HL-60 (cell line): ENCODE data around the gene ATP8B4.

Experiments used
- DNase-seq, 2 experiments: peaks; one replicate each; pipeline ENCODE4 v3.0.0-alpha.2; 2010 to 2020; ENCODE audit warnings: low read depth in 1 of 2, low spot score in 1 of 2
- H3K27ac ChIP-seq: fragments of 250-450 bp; sonication (Bioruptor Pico); replicated peaks from 2 replicates; pipeline ENCODE4 v1.5.1; 2020; ENCODE audit warnings: mild to moderate bottlenecking, moderate library complexity
- H3K27me3 ChIP-seq: fragments of 250-450 bp; sonication (Bioruptor Pico); 2 replicates; pipeline ENCODE4 v1.5.1; 2021; ENCODE audit warnings: mild to moderate bottlenecking, moderate library complexity; ENCODE audit not compliant: insufficient read depth, poor library complexity, severe bottlenecking
- H3K4me3 ChIP-seq: replicated peaks from 2 replicates; pipeline ENCODE4 v1.5.1; 2011; ENCODE audit warnings: mild to moderate bottlenecking, control low read depth, low read length; ENCODE audit not compliant: insufficient read depth
- GABPA ChIP-seq: IDR thresholded peaks from 2 replicates; pipeline ENCODE4 v1.6.1; 2012; ENCODE audit warnings: low read depth
- POLR2AphosphoS5 ChIP-seq: IDR thresholded peaks from 2 replicates; pipeline ENCODE4 v1.6.1; 2012; ENCODE audit warnings: low read depth
- SPI1 ChIP-seq: IDR thresholded peaks from 2 replicates; pipeline ENCODE4 v1.6.1; 2012; ENCODE audit warnings: low read depth, mild to moderate bottlenecking, borderline replicate concordance
- TF ChIP-seq, protein P1 (sequence below): IDR thresholded peaks from 2 replicates; pipeline ENCODE4 v1.6.1; 2012; ENCODE audit warnings: low read depth; ENCODE audit not compliant: insufficient replicate concordance
- TF ChIP-seq, protein P2 (sequence below): IDR thresholded peaks from one replicate; pipeline ENCODE4 v1.5.1; 2011; ENCODE audit warnings: low read length, control low read depth, inconsistent platforms; ENCODE audit not compliant: insufficient read depth

Gene ATP8B4

DNA sequence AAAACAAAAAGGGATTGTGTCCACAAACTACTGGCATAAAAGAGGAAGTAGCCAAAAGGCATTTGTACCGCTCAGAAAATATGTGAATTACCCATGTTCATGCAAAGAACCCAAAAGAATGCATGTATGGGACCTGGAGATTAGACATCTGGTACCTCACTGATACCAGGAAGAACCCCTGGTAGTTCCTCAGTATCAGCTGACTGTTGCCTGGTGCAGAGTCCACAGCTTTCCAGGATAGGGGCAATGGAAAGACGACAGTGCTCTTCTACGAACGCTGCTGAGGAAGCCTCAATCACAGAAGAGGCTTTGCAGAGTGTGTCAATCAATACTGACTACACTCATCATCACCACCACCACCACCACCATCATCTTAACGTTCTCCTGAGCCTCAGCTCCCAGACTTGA is 63.3 kb downstream of the ATP8B4 start:
- TF ChIP-seq, protein P1, sequence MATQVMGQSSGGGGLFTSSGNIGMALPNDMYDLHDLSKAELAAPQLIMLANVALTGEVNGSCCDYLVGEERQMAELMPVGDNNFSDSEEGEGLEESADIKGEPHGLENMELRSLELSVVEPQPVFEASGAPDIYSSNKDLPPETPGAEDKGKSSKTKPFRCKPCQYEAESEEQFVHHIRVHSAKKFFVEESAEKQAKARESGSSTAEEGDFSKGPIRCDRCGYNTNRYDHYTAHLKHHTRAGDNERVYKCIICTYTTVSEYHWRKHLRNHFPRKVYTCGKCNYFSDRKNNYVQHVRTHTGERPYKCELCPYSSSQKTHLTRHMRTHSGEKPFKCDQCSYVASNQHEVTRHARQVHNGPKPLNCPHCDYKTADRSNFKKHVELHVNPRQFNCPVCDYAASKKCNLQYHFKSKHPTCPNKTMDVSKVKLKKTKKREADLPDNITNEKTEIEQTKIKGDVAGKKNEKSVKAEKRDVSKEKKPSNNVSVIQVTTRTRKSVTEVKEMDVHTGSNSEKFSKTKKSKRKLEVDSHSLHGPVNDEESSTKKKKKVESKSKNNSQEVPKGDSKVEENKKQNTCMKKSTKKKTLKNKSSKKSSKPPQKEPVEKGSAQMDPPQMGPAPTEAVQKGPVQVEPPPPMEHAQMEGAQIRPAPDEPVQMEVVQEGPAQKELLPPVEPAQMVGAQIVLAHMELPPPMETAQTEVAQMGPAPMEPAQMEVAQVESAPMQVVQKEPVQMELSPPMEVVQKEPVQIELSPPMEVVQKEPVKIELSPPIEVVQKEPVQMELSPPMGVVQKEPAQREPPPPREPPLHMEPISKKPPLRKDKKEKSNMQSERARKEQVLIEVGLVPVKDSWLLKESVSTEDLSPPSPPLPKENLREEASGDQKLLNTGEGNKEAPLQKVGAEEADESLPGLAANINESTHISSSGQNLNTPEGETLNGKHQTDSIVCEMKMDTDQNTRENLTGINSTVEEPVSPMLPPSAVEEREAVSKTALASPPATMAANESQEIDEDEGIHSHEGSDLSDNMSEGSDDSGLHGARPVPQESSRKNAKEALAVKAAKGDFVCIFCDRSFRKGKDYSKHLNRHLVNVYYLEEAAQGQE: no peak
- TF ChIP-seq POLR2AphosphoS5 (peak; percentile 16; the same call in 1 of the 2 replicates), SPI1 (peak; percentile 81), GABPA (no peak)
- TF ChIP-seq, protein P2, sequence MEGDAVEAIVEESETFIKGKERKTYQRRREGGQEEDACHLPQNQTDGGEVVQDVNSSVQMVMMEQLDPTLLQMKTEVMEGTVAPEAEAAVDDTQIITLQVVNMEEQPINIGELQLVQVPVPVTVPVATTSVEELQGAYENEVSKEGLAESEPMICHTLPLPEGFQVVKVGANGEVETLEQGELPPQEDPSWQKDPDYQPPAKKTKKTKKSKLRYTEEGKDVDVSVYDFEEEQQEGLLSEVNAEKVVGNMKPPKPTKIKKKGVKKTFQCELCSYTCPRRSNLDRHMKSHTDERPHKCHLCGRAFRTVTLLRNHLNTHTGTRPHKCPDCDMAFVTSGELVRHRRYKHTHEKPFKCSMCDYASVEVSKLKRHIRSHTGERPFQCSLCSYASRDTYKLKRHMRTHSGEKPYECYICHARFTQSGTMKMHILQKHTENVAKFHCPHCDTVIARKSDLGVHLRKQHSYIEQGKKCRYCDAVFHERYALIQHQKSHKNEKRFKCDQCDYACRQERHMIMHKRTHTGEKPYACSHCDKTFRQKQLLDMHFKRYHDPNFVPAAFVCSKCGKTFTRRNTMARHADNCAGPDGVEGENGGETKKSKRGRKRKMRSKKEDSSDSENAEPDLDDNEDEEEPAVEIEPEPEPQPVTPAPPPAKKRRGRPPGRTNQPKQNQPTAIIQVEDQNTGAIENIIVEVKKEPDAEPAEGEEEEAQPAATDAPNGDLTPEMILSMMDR: no peak
- H3K27ac ChIP-seq: peak overlapping the region; percentile 79
- peak; percentile 44 to 57 for DNase-seq
- H3K4me3 ChIP-seq: no peak overlapping the region
- no peaks in the 10 kb centered on the region for H3K27me3 ChIP-seq

DNA sequence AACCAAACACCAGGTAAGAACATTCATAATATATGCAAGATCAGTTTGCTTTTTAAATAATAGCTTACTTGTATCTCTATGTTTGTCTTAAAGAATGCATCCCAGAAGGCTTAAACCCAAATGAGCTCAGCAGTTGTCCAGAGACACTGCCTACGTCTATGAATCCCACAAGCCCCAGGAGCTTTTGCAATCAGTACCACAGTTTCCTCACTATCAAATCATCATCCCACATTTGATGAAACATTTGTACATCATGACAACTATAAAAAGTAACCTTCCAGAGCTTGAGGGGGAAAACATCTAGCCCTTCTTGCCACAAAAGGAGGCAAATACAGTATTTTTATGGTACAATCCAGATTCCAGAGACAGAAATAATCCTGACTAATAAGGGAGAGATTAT is 63.7 kb downstream of the ATP8B4 start:
- no peaks in the 10 kb centered on the region for H3K27me3 ChIP-seq
- TF ChIP-seq, protein P1: no peak
- TF ChIP-seq GABPA (no peak), POLR2AphosphoS5 (no peak)
- TF ChIP-seq, protein P2: no peak

DNA sequence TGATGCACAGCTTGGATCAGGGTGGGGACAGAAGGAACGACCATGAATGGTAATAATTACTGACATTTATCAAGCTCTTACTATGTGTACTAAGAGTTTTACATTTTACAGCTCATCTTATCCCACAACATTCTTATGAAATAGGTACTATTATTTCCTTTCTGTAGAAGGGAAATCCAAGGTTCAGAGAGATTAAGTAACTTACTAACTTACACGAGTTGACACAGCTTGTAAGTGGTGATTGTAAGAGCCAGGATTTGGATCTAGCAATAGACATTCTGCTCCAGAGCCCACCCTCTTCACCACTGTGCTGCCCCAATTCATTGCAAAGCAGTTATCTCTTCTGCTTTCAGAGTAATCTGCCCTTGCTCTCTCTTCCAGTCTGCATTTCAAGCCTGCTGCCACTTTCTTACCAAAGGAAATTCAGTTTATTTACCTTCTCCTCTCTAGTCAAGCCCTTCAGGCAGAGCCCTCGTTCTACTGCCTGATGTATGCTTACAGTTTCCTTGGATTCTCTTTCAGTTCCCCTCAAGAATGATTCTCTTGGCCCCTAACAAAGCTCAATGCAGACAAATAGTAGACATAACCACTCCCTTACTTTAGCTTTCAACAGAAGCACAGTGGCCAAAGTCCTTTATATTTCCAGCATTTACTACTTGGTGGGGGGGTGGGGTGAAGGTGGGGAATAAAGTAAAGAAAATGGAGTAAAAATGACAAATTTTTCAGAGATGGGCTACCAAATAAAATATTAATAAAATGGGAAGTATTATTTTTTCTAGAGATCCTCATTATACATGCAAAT is 65.8 kb downstream of the ATP8B4 start:
- Histone ChIP-seq H3K27ac (peak overlapping the region; percentile 79), H3K4me3 (no peak overlapping the region), H3K27me3 (no peaks in the 10 kb centered on the region)
- no peak for DNase-seq
- TF ChIP-seq SPI1: no peak
- no peak for TF ChIP-seq POLR2AphosphoS5

More for the DNA sequence above, 63.7 kb downstream of the ATP8B4 start:
- DNase-seq: peak; percentile 35 to 61
- Histone ChIP-seq H3K27ac (peak overlapping the region; percentile 79), H3K4me3 (no peak overlapping the region)

DNA sequence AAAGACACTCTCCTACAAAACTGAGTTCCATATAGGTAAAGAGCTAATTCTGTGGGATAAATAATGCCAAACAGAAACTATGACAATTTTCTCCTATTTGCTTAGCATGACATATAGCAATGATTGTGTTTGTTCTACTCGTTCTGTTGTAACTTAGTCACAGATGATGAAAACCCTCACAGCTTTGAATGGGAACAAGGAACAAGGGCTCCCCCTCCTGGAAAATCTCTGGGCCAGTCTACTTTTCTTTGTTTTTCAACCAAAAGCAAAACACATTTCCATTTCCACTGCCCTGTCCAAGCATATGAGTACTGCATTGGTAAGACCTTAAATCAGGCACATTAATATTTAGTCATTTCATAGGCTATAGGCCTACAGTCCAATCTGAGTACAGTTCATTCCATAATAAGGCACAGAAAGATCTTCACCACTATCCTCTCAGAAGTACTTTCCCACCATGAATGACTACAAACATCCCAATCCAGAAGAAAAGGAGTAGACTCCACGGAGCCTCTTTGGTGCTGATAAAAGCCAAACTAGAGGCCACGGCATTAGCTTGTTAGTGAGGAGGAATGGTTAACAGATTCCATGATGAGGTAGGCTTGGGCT is 67.1 kb downstream of the ATP8B4 start:
- no peaks in the 10 kb centered on the region for H3K27me3 ChIP-seq
- TF ChIP-seq, protein P2: peak; percentile 65
- TF ChIP-seq GABPA (no peak), POLR2AphosphoS5 (no peak)
- TF ChIP-seq, protein P1: no peak
- H3K27ac ChIP-seq: peak overlapping the region; percentile 79
- H3K4me3 ChIP-seq: no peak overlapping the region
- DNase-seq: peak; percentile 52 to 80
